ENCODE results near the gene KRT14. TPM values are rescaled to one million over a fixed set of nuclear protein-coding genes. Genes with fewer than 3 reads are reported as not detected.
"Not testable (repeated sequence)": the region's sequence is repeated elsewhere in the genome, so short reads cannot be mapped to it uniquely, and the experiment has no call there.

KRT14 gene
- total and polyA plus RNA-seq, 11 donors = 0.23 to 0.38 TPM; not detected in 9

DNA sequence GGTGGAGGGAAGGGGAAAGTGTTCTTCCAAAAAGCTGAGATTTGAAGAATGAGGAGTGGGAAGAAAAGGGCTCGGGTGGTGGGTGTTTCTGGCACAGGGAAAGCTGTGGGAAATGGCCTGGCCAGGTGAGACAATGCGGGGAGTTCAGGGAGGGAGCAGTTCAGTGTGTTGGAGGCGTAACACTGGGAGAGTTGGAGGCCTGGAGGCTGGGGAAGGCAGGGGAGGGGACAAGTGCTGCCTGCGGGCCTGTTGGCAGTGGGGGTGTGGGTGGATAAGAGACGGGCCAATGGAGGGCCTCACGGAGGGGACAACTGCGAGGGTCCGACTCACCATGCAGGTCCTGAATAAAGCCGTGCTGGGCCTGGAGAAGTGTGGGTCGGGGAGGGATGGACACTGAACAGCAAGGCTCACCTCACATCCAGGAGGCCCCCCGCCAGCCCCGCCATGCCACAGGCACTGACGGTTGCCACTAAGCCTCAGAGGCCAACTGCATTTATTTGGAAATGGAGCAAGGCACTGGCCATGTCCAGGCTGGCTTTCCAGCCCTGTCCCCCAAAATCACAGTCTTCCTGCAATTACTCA is 40.8 kb downstream of the KRT14 start:
- Histone ChIP-seq H3K36me3 (no peaks in the 10 kb centered on the region), H3K4me1 (peaks cover 0 to 20% (median 10%) of the 10 kb centered on the region in 12 donors), H3K27me3 (peaks cover 0 to 9% (median 2%) of the 10 kb centered on the region in 9 donors), H3K27ac (no peak overlapping the region), H3K4me3 (no peak overlapping the region), H3K9me3 (peaks cover 0 to 10% (median 1%) of the 10 kb centered on the region in 12 donors)
- TF ChIP-seq POLR2A (IDR thresholded peaks at IDR 0.05) = no peak
- TF ChIP-seq, protein P1, sequence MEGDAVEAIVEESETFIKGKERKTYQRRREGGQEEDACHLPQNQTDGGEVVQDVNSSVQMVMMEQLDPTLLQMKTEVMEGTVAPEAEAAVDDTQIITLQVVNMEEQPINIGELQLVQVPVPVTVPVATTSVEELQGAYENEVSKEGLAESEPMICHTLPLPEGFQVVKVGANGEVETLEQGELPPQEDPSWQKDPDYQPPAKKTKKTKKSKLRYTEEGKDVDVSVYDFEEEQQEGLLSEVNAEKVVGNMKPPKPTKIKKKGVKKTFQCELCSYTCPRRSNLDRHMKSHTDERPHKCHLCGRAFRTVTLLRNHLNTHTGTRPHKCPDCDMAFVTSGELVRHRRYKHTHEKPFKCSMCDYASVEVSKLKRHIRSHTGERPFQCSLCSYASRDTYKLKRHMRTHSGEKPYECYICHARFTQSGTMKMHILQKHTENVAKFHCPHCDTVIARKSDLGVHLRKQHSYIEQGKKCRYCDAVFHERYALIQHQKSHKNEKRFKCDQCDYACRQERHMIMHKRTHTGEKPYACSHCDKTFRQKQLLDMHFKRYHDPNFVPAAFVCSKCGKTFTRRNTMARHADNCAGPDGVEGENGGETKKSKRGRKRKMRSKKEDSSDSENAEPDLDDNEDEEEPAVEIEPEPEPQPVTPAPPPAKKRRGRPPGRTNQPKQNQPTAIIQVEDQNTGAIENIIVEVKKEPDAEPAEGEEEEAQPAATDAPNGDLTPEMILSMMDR (IDR thresholded peaks at IDR 0.05) = no peak
- intact Hi-C loops (cut with DNase I) = loop anchor here in 9 of 10 donors (2.0 to 10.0 kb wide), 8 partner anchors 116 to 741 kb away; no protein-coding TSS in a partner anchor
- 79 to 80% (median 80%) methylated on average over 13 of the region's 13 CpGs for WGBS, 4 donors
- DNase-seq (no peak), ATAC-seq (no peak)

DNA sequence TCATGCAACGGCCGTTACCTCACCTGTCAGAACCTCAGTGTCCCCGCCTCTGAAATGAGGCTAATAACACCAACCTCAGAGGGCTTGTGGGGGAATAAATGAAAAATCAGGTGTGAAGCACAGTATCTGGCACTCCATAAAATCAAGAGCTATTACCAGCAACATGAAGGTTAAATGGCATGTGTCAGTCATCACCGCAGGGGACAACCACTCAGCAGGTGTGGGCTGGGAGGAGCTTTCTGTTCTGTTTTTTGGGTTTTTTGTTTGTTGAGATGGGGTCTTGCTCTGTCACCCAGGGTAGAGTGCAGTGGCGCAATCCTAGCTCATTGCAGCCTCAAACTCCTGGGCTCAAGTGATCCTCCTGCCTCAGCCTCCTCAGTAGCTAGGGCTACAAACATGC is 41.8 kb downstream of the KRT14 start:
- intact Hi-C loops (cut with DNase I) = loop anchor here in 8 of 10 donors (5.0 to 10.0 kb wide), 7 partner anchors 117 to 740 kb away; no protein-coding TSS in a partner anchor
- Histone ChIP-seq H3K4me1 (peaks cover 0 to 20% (median 10%) of the 10 kb centered on the region in 12 donors), H3K9me3 (peaks cover 0 to 10% (median 1%) of the 10 kb centered on the region in 12 donors), H3K4me3 (no peak overlapping the region), H3K36me3 (no peaks in the 10 kb centered on the region), H3K27me3 (peaks cover 0 to 9% (median 2%) of the 10 kb centered on the region in 9 donors), H3K27ac (no peak overlapping the region)
- TF ChIP-seq, protein P1 (IDR thresholded peaks at IDR 0.05) = no peak
- no peak for TF ChIP-seq POLR2A (IDR thresholded peaks at IDR 0.05)
- ATAC-seq (no peak), DNase-seq (no peak)
- WGBS, 4 donors = 93 to 94% (median 93%) methylated on average over 5 of the region's 5 CpGs

DNA sequence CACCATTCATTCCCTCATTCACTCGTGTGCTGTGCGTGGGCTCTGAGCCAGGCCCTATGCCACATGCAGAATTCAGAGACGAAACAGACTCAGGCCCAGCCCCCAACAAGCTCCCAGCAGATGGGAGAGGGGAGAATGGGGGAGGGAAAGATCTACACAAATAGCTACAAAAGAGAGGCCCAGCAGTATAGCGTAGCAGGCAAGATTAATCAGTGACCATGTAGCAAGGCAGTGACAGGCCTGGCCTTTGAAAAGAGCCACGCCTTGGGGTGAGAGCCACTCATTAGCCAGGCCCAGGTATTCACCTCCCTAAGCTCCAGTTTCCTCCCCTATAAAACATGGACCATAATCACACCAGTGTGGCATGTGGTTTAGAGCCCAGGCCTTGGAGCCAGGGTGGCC is 42.2 kb downstream of the KRT14 start:
- Histone ChIP-seq H3K9me3 (peaks cover 0 to 10% (median 1%) of the 10 kb centered on the region in 12 donors), H3K36me3 (no peaks in the 10 kb centered on the region), H3K27ac (no peak overlapping the region), H3K27me3 (peaks cover 0 to 9% (median 2%) of the 10 kb centered on the region in 9 donors), H3K4me3 (no peak overlapping the region), H3K4me1 (peaks cover 0 to 19% (median 10%) of the 10 kb centered on the region in 12 donors)
- ATAC-seq = no peak
- 53 to 63% (median 54%) methylated on average over 5 of the region's 5 CpGs for WGBS, 4 donors
- DNase-seq = no peak
- intact Hi-C loops (cut with DNase I) = loop anchor here in 3 of 10 donors (10.0 kb wide), 3 partner anchors 640 to 740 kb away; no protein-coding TSS in a partner anchor
- no peak for TF ChIP-seq POLR2A (IDR thresholded peaks at IDR 0.05)
- TF ChIP-seq, protein P1 (IDR thresholded peaks at IDR 0.05) = no peak

DNA sequence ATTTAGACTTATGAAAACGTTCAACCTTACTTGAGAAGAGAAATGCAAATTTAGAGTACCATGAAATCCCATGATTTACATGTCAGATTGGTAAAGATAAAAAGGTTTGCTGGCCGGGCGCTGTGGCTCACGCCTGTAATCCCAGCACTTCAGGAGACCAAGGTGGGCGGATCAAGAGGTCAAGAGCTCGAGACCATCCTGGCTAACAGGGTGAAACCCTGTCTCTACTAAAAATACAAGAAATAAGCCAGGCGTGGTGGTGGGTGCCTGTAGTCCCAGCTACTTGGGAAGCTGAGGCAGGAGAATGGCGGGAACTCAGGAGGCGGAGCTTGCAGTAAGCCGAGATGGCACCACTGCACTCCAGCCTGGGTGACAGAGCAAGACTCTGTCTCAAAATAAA is 43.9 kb downstream of the KRT14 start:
- WGBS, 4 donors = 82 to 85% (median 82%) methylated on average over 10 of the region's 10 CpGs
- not testable (repeated sequence) for H3K4me1 ChIP-seq, ATAC-seq, H3K36me3 ChIP-seq, DNase-seq, H3K27me3 ChIP-seq, H3K4me3 ChIP-seq, H3K27ac ChIP-seq
- intact Hi-C loops (cut with DNase I) = loop anchor here in 3 of 10 donors (10.0 kb wide), 3 partner anchors 638 to 738 kb away; no protein-coding TSS in a partner anchor
- peaks cover 0 to 10% (median 1%) of the 10 kb centered on the region in 12 donors for H3K9me3 ChIP-seq

Data from heart left ventricle (tissue), 16 donors.